Muscle layer of colon (tissue), 2 donors: ENCODE data around the gene RAB7B.

Experiments used
- H3K27ac ChIP-seq: one replicate; pipeline ENCODE4 v1.7.0; 2013; ENCODE audit warnings: low read depth, mild to moderate bottlenecking, low read length, moderate library complexity
- H3K27me3 ChIP-seq, 2 donors: one replicate each; pipeline ENCODE4 v1.7.0; 2013; ENCODE audit warnings: low read length in 2 of 2, mild to moderate bottlenecking in 2 of 2; ENCODE audit not compliant: insufficient read depth in 2 of 2, control insufficient read depth in 1 of 2
- H3K36me3 ChIP-seq: one replicate; pipeline ENCODE4 v1.7.0; 2013; ENCODE audit warnings: mild to moderate bottlenecking, low read length; ENCODE audit not compliant: insufficient read depth
- H3K4me1 ChIP-seq: one replicate; pipeline ENCODE4 v1.7.0; 2013; ENCODE audit warnings: mild to moderate bottlenecking, low read length; ENCODE audit not compliant: insufficient read depth
- H3K4me3 ChIP-seq, 2 donors: one replicate each; pipeline ENCODE4 v1.7.0; 2013; ENCODE audit warnings: low read length in 2 of 2, low read depth in 1 of 2, mild to moderate bottlenecking in 1 of 2, moderate library complexity in 1 of 2
- H3K9ac ChIP-seq: one replicate; pipeline ENCODE4 v1.7.0; 2013; ENCODE audit warnings: low read length
- H3K9me3 ChIP-seq: one replicate; pipeline ENCODE4 v1.7.0; 2013; ENCODE audit warnings: mild to moderate bottlenecking, low read length
- donor health status: abdominal sarcoma.
- donor health status: Adenocarcinoma of cecum.

RAB7B gene

GRCh38 chr1:205990226-205990625 lies 13.0 kb downstream of the RAB7B start:
- no peaks in the 10 kb centered on the region for H3K9me3 ChIP-seq
- H3K27ac ChIP-seq: no peak overlapping the region
- no peak overlapping the region for H3K9ac ChIP-seq
- no peaks in the 10 kb centered on the region for H3K27me3 ChIP-seq
- H3K36me3 ChIP-seq: peaks cover 5% of the 10 kb centered on the region
- no peak overlapping the region for H3K4me3 ChIP-seq
- H3K4me1 ChIP-seq: no peaks in the 10 kb centered on the region

GRCh38 chr1:205989786-205990185 lies 13.4 kb downstream of the RAB7B start:
- H3K9ac ChIP-seq: no peak overlapping the region
- H3K4me3 ChIP-seq: no peak overlapping the region
- no peak overlapping the region for H3K27ac ChIP-seq
- no peaks in the 10 kb centered on the region for H3K9me3 ChIP-seq
- no peaks in the 10 kb centered on the region for H3K4me1 ChIP-seq
- peaks cover 5% of the 10 kb centered on the region for H3K36me3 ChIP-seq
- H3K27me3 ChIP-seq: no peaks in the 10 kb centered on the region

- H3K4me3 ChIP-seq: no peak overlapping the region
- H3K4me1 ChIP-seq: no peaks in the 10 kb centered on the region
- H3K9me3 ChIP-seq: no peaks in the 10 kb centered on the region
- peaks cover 2% of the 10 kb centered on the region for H3K36me3 ChIP-seq
- H3K27ac ChIP-seq: no peak overlapping the region
- H3K27me3 ChIP-seq: no peaks in the 10 kb centered on the region
- H3K9ac ChIP-seq: no peak overlapping the region
These were observed 14.6 kb downstream of the RAB7B start for GRCh38 chr1:205988585-205988995.

GRCh38 chr1:205986861-205987260 lies 16.3 kb downstream of the RAB7B start:
- Histone ChIP-seq H3K9me3 (no peaks in the 10 kb centered on the region), H3K4me3 (no peak overlapping the region), H3K4me1 (no peaks in the 10 kb centered on the region), H3K36me3 (no peaks in the 10 kb centered on the region), H3K9ac (no peak overlapping the region), H3K27ac (no peak overlapping the region), H3K27me3 (no peaks in the 10 kb centered on the region)

GRCh38 chr1:205986292-205986691 lies 16.9 kb downstream of the RAB7B start:
- no peaks in the 10 kb centered on the region for H3K4me1 ChIP-seq
- H3K27ac ChIP-seq: no peak overlapping the region
- H3K4me3 ChIP-seq: no peak overlapping the region
- H3K27me3 ChIP-seq: no peaks in the 10 kb centered on the region
- H3K9me3 ChIP-seq: no peaks in the 10 kb centered on the region
- no peak overlapping the region for H3K9ac ChIP-seq
- H3K36me3 ChIP-seq: no peaks in the 10 kb centered on the region

- H3K27ac ChIP-seq: no peak overlapping the region
- H3K9ac ChIP-seq: no peak overlapping the region
These were observed 17.7 kb downstream of the RAB7B start for GRCh38 chr1:205985330-205986005.

GRCh38 chr1:205983925-205984725 lies 19.1 kb downstream of the RAB7B start:
- Histone ChIP-seq H3K27ac (no peak overlapping the region), H3K9me3 (no peaks in the 10 kb centered on the region), H3K4me1 (no peaks in the 10 kb centered on the region), H3K36me3 (no peaks in the 10 kb centered on the region), H3K4me3 (no peak overlapping the region), H3K9ac (no peak overlapping the region), H3K27me3 (no peaks in the 10 kb centered on the region)

More at GRCh38 chr1:205985330-205986005, 17.7 kb downstream of the RAB7B start:
- Histone ChIP-seq H3K4me3 (no peak overlapping the region), H3K36me3 (no peaks in the 10 kb centered on the region), H3K9me3 (no peaks in the 10 kb centered on the region), H3K4me1 (no peaks in the 10 kb centered on the region), H3K27me3 (no peaks in the 10 kb centered on the region)

- Histone ChIP-seq H3K4me1 (no peaks in the 10 kb centered on the region), H3K9me3 (no peaks in the 10 kb centered on the region), H3K36me3 (no peaks in the 10 kb centered on the region), H3K9ac (no peak overlapping the region), H3K27ac (no peak overlapping the region), H3K4me3 (no peak overlapping the region), H3K27me3 (no peaks in the 10 kb centered on the region)
These were observed 21.9 kb downstream of the RAB7B start for GRCh38 chr1:205981257-205981656.

- H3K4me1 ChIP-seq: no peaks in the 10 kb centered on the region
- H3K27ac ChIP-seq: no peak overlapping the region
- H3K4me3 ChIP-seq: no peak overlapping the region
- no peak overlapping the region for H3K9ac ChIP-seq
- H3K36me3 ChIP-seq: no peaks in the 10 kb centered on the region
- no peaks in the 10 kb centered on the region for H3K9me3 ChIP-seq
- H3K27me3 ChIP-seq: no peaks in the 10 kb centered on the region
These were observed 22.8 kb downstream of the RAB7B start for GRCh38 chr1:205980237-205980870.

- Histone ChIP-seq H3K36me3 (no peaks in the 10 kb centered on the region), H3K27ac (no peak overlapping the region), H3K27me3 (no peaks in the 10 kb centered on the region), H3K4me1 (no peaks in the 10 kb centered on the region), H3K9ac (no peak overlapping the region), H3K4me3 (no peak overlapping the region), H3K9me3 (no peaks in the 10 kb centered on the region)
These were observed 23.9 kb downstream of the RAB7B start for GRCh38 chr1:205979301-205979700.

GRCh38 chr1:205978676-205979075 lies 24.5 kb downstream of the RAB7B start:
- no peak overlapping the region for H3K4me3 ChIP-seq
- no peak overlapping the region for H3K9ac ChIP-seq
- H3K27me3 ChIP-seq: no peaks in the 10 kb centered on the region
- no peaks in the 10 kb centered on the region for H3K4me1 ChIP-seq
- H3K9me3 ChIP-seq: no peaks in the 10 kb centered on the region
- H3K27ac ChIP-seq: no peak overlapping the region
- no peaks in the 10 kb centered on the region for H3K36me3 ChIP-seq
